GM21447 (cell line): Measurements from ENCODE around the gene CBLN4.

Experiments
- ATAC-seq: cut with Tn5 transposase; IDR thresholded peaks from one replicate; pipeline ENCODE4 v1.9.1; 2021; ENCODE audit not compliant: unreplicated experiment

CBLN4 gene

GRCh38 chr20:56005389-56005715 is at the start of gene CBLN4:
Gene CBLN4 (minus strand): TSS chr20:56005519. CDS start chr20:56004171, 1,348 bp downstream.
- ATAC-seq: no peak

- ATAC-seq: no peak
These were observed 37.9 kb upstream of the CBLN4 start for GRCh38 chr20:56043227-56043626.

GRCh38 chr20:56032251-56032650 is 26.9 kb upstream of the CBLN4 start:
- no peak for ATAC-seq

- ATAC-seq: no peak
These were observed 13.4 kb upstream of the CBLN4 start for GRCh38 chr20:56018716-56019115.

GRCh38 chr20:56018194-56018593 is 12.9 kb upstream of the CBLN4 start:
- no peak for ATAC-seq

GRCh38 chr20:56017560-56017959 is 12.2 kb upstream of the CBLN4 start:
- ATAC-seq: no peak

GRCh38 chr20:56014998-56015397 is 9.7 kb upstream of the CBLN4 start:
- ATAC-seq: no peak

- ATAC-seq: no peak
These were observed 8.8 kb upstream of the CBLN4 start for GRCh38 chr20:56014151-56014550.

- no peak for ATAC-seq
These were observed 519 bp downstream of the CBLN4 start for GRCh38 chr20:56004611-56005388.

- no peak for ATAC-seq
These were observed 1.3 kb downstream of the CBLN4 start for GRCh38 chr20:56004007-56004406.

- ATAC-seq: no peak
These were observed 2.2 kb downstream of the CBLN4 start for GRCh38 chr20:56002908-56003800.

- ATAC-seq: no peak
These were observed 3.4 kb downstream of the CBLN4 start for GRCh38 chr20:56001890-56002289.

- no peak for ATAC-seq
These were observed 4.1 kb downstream of the CBLN4 start for GRCh38 chr20:56001106-56001785.

- ATAC-seq: no peak
These were observed 26.8 kb downstream of the CBLN4 start for GRCh38 chr20:55978550-55978949.

- no peak for ATAC-seq
These were observed 27.4 kb downstream of the CBLN4 start for GRCh38 chr20:55977690-55978459.

GRCh38 chr20:55974491-55975202 is 30.7 kb downstream of the CBLN4 start:
- ATAC-seq: no peak

- ATAC-seq: no peak
These were observed 40.5 kb downstream of the CBLN4 start for GRCh38 chr20:55964790-55965189.

GRCh38 chr20:55961376-55962330 is 43.7 kb downstream of the CBLN4 start:
- no peak for ATAC-seq

GRCh38 chr20:55953201-55953600 is 52.1 kb downstream of the CBLN4 start:
- no peak for ATAC-seq
